CD4-positive, alpha-beta memory T cell (primary cell): ENCODE data around the gene LMO7. TPM values are rescaled to one million over a fixed set of nuclear protein-coding genes. Genes with fewer than 3 reads are reported as not detected.
"Not testable (repeated sequence)": the region's sequence is repeated elsewhere in the genome, so short reads cannot be mapped to it uniquely, and the experiment has no call there.

Source experiments
- CTCF ChIA-PET: fragments of 350-600 bp; sonication (Branson Sonifier 250); formaldehyde crosslinking; loops from one replicate; lab custom pipeline; 2021; ENCODE audit warnings: inconsistent platforms; ENCODE audit not compliant: partially characterized antibody; lab: Charles Lee
- POLR2A ChIA-PET: fragments of 350-600 bp; sonication (Branson Sonifier 250); formaldehyde crosslinking; loops from one replicate; lab custom pipeline; 2021; ENCODE audit not compliant: partially characterized antibody; lab: Charles Lee
- DNase-seq, 5 donors: peaks; one replicate each; pipeline versions ENCODE4 v3.0.0 to v3.0.0-alpha.2; 2020 to 2022; ENCODE audit warnings: mixed read lengths in 1 of 5
- H3K27ac ChIP-seq: one replicate; pipeline ENCODE4 v1.7.0; 2013; ENCODE audit warnings: low read depth, low read length
- H3K27me3 ChIP-seq: 2 replicates; pipeline ENCODE4 v1.7.0; 2013; ENCODE audit warnings: mild to moderate bottlenecking, low read length, moderate library complexity; ENCODE audit not compliant: insufficient read depth
- H3K36me3 ChIP-seq: 2 replicates; pipeline ENCODE4 v1.7.0; 2013; ENCODE audit warnings: mild to moderate bottlenecking, low read length, moderate library complexity; ENCODE audit not compliant: insufficient read depth
- H3K4me1 ChIP-seq: 2 replicates; pipeline ENCODE4 v1.7.0; 2013; ENCODE audit warnings: mild to moderate bottlenecking, low read length, moderate library complexity; ENCODE audit not compliant: insufficient read depth
- H3K4me3 ChIP-seq, 2 donors: one replicate each; pipeline ENCODE4 v1.7.0; 2013; ENCODE audit warnings: low read length in 2 of 2, mild to moderate bottlenecking in 1 of 2
- H3K9me3 ChIP-seq, 2 donors: one replicate each; pipeline ENCODE4 v1.7.0; 2013; ENCODE audit warnings: low read length in 2 of 2, control low read depth in 1 of 2; ENCODE audit not compliant: control insufficient read depth in 1 of 2
- H3K27ac Mint-ChIP-seq, 7 donors: one replicate each; pipeline ENCODE4 v1.8.0; 2020 to 2021; ENCODE audit warnings: mixed read lengths in 7 of 7, mild to moderate bottlenecking in 6 of 7, inconsistent platforms in 3 of 7, moderate library complexity in 3 of 7
- H3K27me3 Mint-ChIP-seq, 2 donors: one replicate each; pipeline ENCODE4 v1.8.0; 2020 to 2021; ENCODE audit warnings: mixed read lengths in 2 of 2
- H3K36me3 Mint-ChIP-seq, 2 donors: one replicate each; pipeline ENCODE4 v1.8.0; 2020 to 2021; ENCODE audit warnings: mixed read lengths in 2 of 2, inconsistent platforms in 1 of 2, mild to moderate bottlenecking in 1 of 2
- H3K4me1 Mint-ChIP-seq, 4 donors: one replicate each; pipeline ENCODE4 v1.8.0; 2020 to 2021; ENCODE audit warnings: mixed read lengths in 4 of 4, mild to moderate bottlenecking in 1 of 4
- H3K4me3 Mint-ChIP-seq, 8 donors: one replicate each; pipeline ENCODE4 v1.8.0; 2020 to 2021; ENCODE audit warnings: mixed read lengths in 8 of 8, mild to moderate bottlenecking in 7 of 8, moderate library complexity in 6 of 8, inconsistent platforms in 3 of 8
- H3K9me3 Mint-ChIP-seq, 8 donors: one replicate each; pipeline ENCODE4 v1.8.0; 2020 to 2021; ENCODE audit warnings: mixed read lengths in 8 of 8, mild to moderate bottlenecking in 5 of 8, inconsistent platforms in 3 of 8, moderate library complexity in 1 of 8
- intact Hi-C: fragments of 100-400 bp; cut with micrococcal nuclease; formaldehyde crosslinking; loops from one replicate; pipeline ENCODE4 v1.15.1; 2023
- polyA plus RNA-seq, 2 donors: library from polyadenylated mRNA; unstranded; fragments of 300-500 nt; fragmentation: Illumina TruSeq; gene quantifications; one replicate each; pipeline ENCODE4 v1.2.3, GENCODE V29; 2021
- total RNA-seq, 2 experiments: library from RNA; stranded (reverse); gene quantifications; one replicate each; pipeline ENCODE4 v1.2.3, GENCODE V29; 2021

The LMO7 gene
- total and polyA plus RNA-seq, 4 experiments from 2014 or later = 5.4 to 29.4 (median 20.0) TPM

- Histone ChIP-seq H3K9me3 (no peaks in the 10 kb centered on the region), H3K4me3 (no peak overlapping the region), H3K36me3 (no peaks in the 10 kb centered on the region), H3K27me3 (no peaks in the 10 kb centered on the region), H3K27ac (no peak overlapping the region), H3K4me1 (peaks cover 4% of the 10 kb centered on the region)
- no peaks in the 10 kb centered on the region for H3K27me3 Mint-ChIP-seq
- H3K36me3 Mint-ChIP-seq = peaks cover 0 to 3% of the 10 kb centered on the region in 2 donors
- H3K9me3 Mint-ChIP-seq = peaks cover 0 to 4% (median 0%) of the 10 kb centered on the region in 8 donors
- no peak overlapping the region for H3K4me3 Mint-ChIP-seq
- ChIA-PET POLR2A (no interaction called here), CTCF (no interaction called here)
- H3K27ac Mint-ChIP-seq = no peak overlapping the region
- peaks cover 0 to 4% (median 1%) of the 10 kb centered on the region in 4 donors for H3K4me1 Mint-ChIP-seq
- intact Hi-C loops = no loop called here
- DNase-seq = no peak
Measured at GRCh38 chr13:75691183-75691582, 55.1 kb downstream of the LMO7 start.

- Mint-ChIP-seq H3K4me3 (no peak overlapping the region), H3K4me1 (peaks cover 0 to 4% (median 1%) of the 10 kb centered on the region in 4 donors), H3K9me3 (peaks cover 0 to 2% (median 0%) of the 10 kb centered on the region in 8 donors), H3K27ac (no peak overlapping the region), H3K36me3 (no peaks in the 10 kb centered on the region), H3K27me3 (no peaks in the 10 kb centered on the region)
- H3K4me3 ChIP-seq = no peak overlapping the region
- DNase-seq = no peak
- POLR2A ChIA-PET = no interaction called here
- no peaks in the 10 kb centered on the region for H3K9me3 ChIP-seq
- intact Hi-C loops = no loop called here
- no peaks in the 10 kb centered on the region for H3K36me3 ChIP-seq
- CTCF ChIA-PET = interaction anchor here (0.9 to 1.7 kb wide), 4 partner anchors 9 to 177 kb away, joined by 3 to 11 read pairs (median 4); no protein-coding TSS in a partner anchor
- H3K27ac ChIP-seq = no peak overlapping the region
- no peaks in the 10 kb centered on the region for H3K27me3 ChIP-seq
- peaks cover 4% of the 10 kb centered on the region for H3K4me1 ChIP-seq
Measured at GRCh38 chr13:75693227-75693626, 57.1 kb downstream of the LMO7 start.

- no peaks in the 10 kb centered on the region for H3K9me3 ChIP-seq
- H3K4me1 ChIP-seq = peaks cover 4% of the 10 kb centered on the region
- H3K36me3 Mint-ChIP-seq = peaks cover 0 to 2% of the 10 kb centered on the region in 2 donors
- POLR2A ChIA-PET = no interaction called here
- H3K4me3 Mint-ChIP-seq = no peak overlapping the region
- no peaks in the 10 kb centered on the region for H3K27me3 ChIP-seq
- CTCF ChIA-PET = interaction anchor here (1.0 to 5.2 kb wide), 24 partner anchors 8 to 1210 kb away, joined by 3 to 61 read pairs (median 9); no protein-coding TSS in a partner anchor
- intact Hi-C loops = loop anchor here (1.0 to 5.0 kb wide), 3 partner anchors 68 to 322 kb away; no protein-coding TSS in a partner anchor
- H3K4me3 ChIP-seq = no peak overlapping the region
- DNase-seq = no peak
- H3K27me3 Mint-ChIP-seq = no peaks in the 10 kb centered on the region
- H3K9me3 Mint-ChIP-seq = peaks cover 0 to 5% (median 2%) of the 10 kb centered on the region in 8 donors
- H3K27ac Mint-ChIP-seq = no peak overlapping the region
- H3K27ac ChIP-seq = no peak overlapping the region
- H3K4me1 Mint-ChIP-seq = peaks cover 0 to 2% (median 0%) of the 10 kb centered on the region in 4 donors
- H3K36me3 ChIP-seq = no peaks in the 10 kb centered on the region
Measured at GRCh38 chr13:75694722-75695121, 58.6 kb downstream of the LMO7 start.

GRCh38 chr13:75695908-75696307 lies 59.8 kb downstream of the LMO7 start:
- peak; percentile 48 to 64 (median 54) for DNase-seq
- not testable (repeated sequence) for H3K9me3 Mint-ChIP-seq, H3K27ac ChIP-seq, H3K4me1 Mint-ChIP-seq, H3K4me3 ChIP-seq, H3K36me3 Mint-ChIP-seq, H3K9me3 ChIP-seq, H3K27me3 ChIP-seq, H3K4me1 ChIP-seq, H3K36me3 ChIP-seq, H3K27me3 Mint-ChIP-seq
- peak overlapping the region in 2 of 8 donors; percentile 17 to 57 for H3K4me3 Mint-ChIP-seq
- CTCF ChIA-PET = interaction anchor here (0.8 to 5.2 kb wide), 57 partner anchors 9 to 1843 kb away, joined by 3 to 61 read pairs (median 5); no protein-coding TSS in a partner anchor
- peak overlapping the region in 2 of 7 donors; percentile 9 to 46 for H3K27ac Mint-ChIP-seq
- intact Hi-C loops = loop anchor here (1.0 to 5.0 kb wide), 5 partner anchors 66 to 1285 kb away; no protein-coding TSS in a partner anchor
- POLR2A ChIA-PET = interaction anchor here (1.1 to 1.5 kb wide), 2 partner anchors 65 to 66 kb away, joined by 3 read pairs; no protein-coding TSS in a partner anchor

- POLR2A ChIA-PET = no interaction called here
- Histone ChIP-seq H3K4me3 (no peak overlapping the region), H3K36me3 (no peaks in the 10 kb centered on the region), H3K27ac (no peak overlapping the region), H3K27me3 (no peaks in the 10 kb centered on the region), H3K4me1 (peaks cover 4% of the 10 kb centered on the region), H3K9me3 (no peaks in the 10 kb centered on the region)
- H3K36me3 Mint-ChIP-seq = peaks cover 2 to 5% of the 10 kb centered on the region in 2 donors
- no peaks in the 10 kb centered on the region for H3K27me3 Mint-ChIP-seq
- CTCF ChIA-PET = interaction anchor here (1.0 to 5.2 kb wide), 4 partner anchors 22 to 1281 kb away, joined by 3 to 61 read pairs (median 32); no protein-coding TSS in a partner anchor
- intact Hi-C loops = loop anchor here (5.0 kb wide), 1 partner anchor 63 kb away; no protein-coding TSS in a partner anchor
- DNase-seq = no peak
- H3K9me3 Mint-ChIP-seq = peaks cover 0 to 5% (median 2%) of the 10 kb centered on the region in 8 donors
- peaks cover 0 to 2% (median 0%) of the 10 kb centered on the region in 4 donors for H3K4me1 Mint-ChIP-seq
- H3K4me3 Mint-ChIP-seq = no peak overlapping the region
- H3K27ac Mint-ChIP-seq = no peak overlapping the region
Measured at GRCh38 chr13:75699062-75699461, 62.9 kb downstream of the LMO7 start.

- H3K4me3 ChIP-seq, DNase-seq, H3K4me3 Mint-ChIP-seq, H3K9me3 ChIP-seq, H3K4me1 ChIP-seq, H3K27ac ChIP-seq, H3K27ac Mint-ChIP-seq, H3K27me3 ChIP-seq, H3K36me3 ChIP-seq, H3K27me3 Mint-ChIP-seq, H3K36me3 Mint-ChIP-seq, CTCF ChIA-PET, H3K4me1 Mint-ChIP-seq, POLR2A ChIA-PET, H3K9me3 Mint-ChIP-seq: not testable (repeated sequence)
- intact Hi-C loops = loop anchor here (5.0 kb wide), 1 partner anchor 63 kb away; no protein-coding TSS in a partner anchor
Measured at GRCh38 chr13:75699717-75700116, 63.6 kb downstream of the LMO7 start.

GRCh38 chr13:75700552-75700951 lies 64.4 kb downstream of the LMO7 start:
- ChIA-PET CTCF (no interaction called here), POLR2A (no interaction called here)
- Mint-ChIP-seq H3K4me3 (no peak overlapping the region), H3K9me3 (peaks cover 0 to 5% (median 1%) of the 10 kb centered on the region in 8 donors), H3K27ac (no peak overlapping the region), H3K36me3 (peaks cover 2 to 5% of the 10 kb centered on the region in 2 donors), H3K4me1 (peaks cover 3 to 8% (median 6%) of the 10 kb centered on the region in 4 donors), H3K27me3 (no peaks in the 10 kb centered on the region)
- Histone ChIP-seq H3K27ac (no peak overlapping the region), H3K4me3 (no peak overlapping the region), H3K27me3 (no peaks in the 10 kb centered on the region), H3K36me3 (no peaks in the 10 kb centered on the region), H3K4me1 (peaks cover 4% of the 10 kb centered on the region), H3K9me3 (no peaks in the 10 kb centered on the region)
- intact Hi-C loops = no loop called here
- no peak for DNase-seq
